NCI-H524 (cell line): Measurements from ENCODE around the gene PRKCE.

Experiments used
- DNase-seq, 2 experiments: peaks; one replicate each; lab custom pipeline; 2025; lab: John Stamatoyannopoulos, UW

The PRKCE gene

DNA sequence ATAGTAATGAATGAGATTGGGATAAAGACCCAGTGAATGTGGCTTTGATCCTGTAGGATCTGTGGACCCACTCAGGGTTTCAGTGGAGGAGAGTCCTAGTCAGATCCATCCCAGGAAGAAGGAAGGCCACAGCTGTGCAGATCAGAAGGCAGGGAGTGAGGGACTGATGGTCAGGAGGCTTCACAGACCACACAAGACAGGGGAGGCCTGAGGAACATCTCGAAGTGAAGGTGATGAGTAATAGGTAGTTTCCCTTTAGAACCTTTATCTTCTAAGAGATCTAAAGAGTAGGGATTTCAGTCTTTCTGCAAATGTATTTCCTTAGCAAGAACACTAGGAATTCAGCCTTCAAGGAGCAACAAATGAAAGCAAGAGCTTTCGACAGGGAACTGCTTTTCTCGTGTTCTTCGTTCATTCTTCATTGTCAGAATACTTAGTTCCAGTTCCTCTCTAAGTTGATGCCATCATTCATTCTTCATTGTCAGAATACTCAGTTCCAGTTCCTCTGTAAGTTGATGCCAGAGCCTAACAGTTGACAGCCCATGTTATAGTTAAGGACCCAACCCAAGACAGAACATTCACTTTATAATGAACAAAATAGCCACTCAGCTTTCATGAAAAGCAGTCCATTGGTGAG is 495.5 kb downstream of the PRKCE start:
- no peak for DNase-seq

DNA sequence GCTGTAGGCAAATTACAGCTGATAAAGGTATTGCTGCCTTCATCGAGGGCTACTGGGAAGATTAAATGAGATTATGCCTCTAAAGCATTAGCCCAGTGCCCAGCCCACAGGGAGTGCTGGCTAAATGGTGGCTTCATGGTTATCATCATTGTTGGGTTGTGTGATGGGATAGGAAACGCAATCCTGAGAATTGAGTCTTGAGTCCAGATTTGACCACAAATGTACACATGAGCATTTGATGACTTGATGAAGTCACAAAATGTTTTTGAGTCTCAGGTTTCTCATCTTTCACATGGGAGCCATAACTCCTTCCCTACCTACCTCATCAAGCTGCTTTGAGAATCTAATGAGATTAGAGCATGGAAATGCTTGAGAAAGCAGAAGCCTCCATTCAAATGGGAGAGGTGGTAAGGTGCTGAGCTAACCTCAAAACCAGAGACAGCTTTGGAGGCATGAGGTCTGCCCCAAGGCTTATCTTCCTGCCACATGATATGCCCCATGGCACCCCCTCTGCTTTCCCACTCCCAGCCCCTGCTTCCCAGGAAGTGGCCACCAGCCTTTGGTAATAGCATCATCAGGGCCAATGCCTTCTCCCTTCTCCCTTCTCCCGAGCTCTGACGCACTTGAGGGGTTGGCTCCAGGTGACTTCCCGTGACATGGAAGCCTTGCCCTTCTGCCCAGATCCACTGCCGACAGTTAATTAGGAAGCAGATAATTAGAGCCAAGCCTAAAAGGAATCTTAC is 496.3 kb downstream of the PRKCE start:
- DNase-seq: no peak

DNA sequence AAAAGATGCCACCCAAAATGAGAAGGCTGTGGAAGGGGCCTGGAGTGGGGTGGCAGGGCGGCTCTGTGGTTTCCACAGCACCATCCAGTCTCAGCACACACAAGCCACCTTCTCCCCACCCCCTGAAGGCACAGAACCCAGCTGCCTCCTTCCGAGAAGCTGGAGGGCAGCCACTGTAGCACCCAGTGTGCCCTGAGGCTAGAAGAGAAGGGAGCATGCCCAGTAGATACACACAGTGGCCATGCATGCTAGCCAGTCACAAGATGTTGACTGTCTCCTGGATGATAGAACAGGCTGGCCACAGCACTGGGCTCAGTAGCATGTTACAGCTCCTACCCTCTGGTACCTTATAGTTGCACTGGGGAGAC is 496.9 kb downstream of the PRKCE start:
- no peak for DNase-seq

DNA sequence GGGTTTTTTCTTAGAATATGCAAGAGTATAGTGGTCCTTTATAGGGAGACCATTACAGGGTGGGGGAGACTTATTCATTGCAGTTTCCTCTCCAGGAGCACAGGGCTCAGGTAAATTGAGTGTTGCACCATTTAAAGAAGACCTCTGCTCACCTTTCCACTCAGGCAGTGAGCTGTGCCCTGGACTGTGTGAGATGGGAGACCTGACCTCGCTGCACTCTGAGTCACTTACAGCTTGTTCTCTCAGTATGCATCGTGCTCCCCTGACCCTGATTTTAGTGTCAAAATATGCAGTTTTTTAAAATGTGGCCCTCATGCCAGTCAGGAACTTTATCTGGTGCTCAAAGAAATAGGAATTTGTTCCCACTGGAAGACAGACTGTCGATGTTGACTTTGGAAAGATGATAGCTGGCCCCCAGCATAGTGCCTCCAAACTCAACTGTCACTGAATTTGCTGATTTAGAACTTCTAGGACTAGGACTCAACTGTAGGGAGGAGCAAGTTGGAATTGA is 499.0 kb downstream of the PRKCE start:
- DNase-seq: no peak

DNA sequence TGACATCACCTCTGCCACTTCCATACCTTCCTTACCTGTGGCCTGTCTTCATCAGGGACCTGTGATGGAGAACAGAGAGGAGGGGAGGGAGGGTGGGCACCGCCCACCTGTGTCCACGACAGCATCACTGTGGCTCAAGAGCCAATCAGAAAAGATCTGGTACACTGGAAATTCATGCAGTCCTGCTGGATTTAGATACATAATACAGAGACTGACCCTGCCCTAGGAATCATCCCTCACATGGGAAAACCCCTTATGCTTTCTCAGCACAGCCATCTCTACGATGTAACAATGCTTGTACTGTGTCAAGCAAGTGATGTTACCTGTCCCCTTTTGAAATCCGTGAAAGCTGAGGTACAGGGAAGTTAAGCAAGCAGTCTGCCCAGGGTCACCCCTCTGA is 500.1 kb downstream of the PRKCE start:
- no peak for DNase-seq

DNA sequence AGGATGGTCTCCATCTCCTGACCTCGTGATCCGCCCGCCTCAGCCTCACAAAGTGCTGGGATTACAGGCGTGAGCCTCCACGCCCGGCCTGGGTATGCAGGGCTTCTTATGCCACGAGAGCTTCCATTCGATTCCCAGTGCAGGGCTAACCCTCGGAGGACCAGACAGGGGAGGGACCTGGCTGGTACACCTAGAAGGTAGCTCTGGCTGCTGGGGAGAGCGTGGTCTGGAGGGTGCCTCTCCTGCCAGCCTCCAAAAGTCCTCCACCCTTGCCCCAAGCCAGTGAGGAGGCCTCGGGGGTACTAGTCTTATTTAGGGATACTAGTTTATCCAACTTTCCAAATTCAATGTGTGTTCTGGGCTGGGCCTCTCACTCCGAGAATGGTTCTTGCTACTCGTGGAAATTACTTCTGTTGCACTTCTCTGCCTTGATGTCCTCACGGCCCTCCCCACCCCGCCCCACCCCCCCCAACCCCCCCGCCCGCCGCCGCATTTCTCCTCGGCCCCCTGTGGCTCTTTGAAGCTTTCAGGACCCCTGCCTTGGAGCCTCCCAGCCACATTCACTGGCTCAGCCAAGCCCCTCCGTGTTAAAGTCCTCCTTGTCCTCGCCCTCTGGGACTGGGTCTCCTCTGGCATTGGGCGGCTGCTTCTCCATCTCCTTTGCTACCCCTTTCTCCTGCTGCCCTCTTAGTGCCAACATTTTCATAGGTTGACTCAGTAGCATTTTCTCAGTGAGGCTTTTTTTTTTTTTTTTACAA is 502.7 kb downstream of the PRKCE start:
- no peak for DNase-seq

DNA sequence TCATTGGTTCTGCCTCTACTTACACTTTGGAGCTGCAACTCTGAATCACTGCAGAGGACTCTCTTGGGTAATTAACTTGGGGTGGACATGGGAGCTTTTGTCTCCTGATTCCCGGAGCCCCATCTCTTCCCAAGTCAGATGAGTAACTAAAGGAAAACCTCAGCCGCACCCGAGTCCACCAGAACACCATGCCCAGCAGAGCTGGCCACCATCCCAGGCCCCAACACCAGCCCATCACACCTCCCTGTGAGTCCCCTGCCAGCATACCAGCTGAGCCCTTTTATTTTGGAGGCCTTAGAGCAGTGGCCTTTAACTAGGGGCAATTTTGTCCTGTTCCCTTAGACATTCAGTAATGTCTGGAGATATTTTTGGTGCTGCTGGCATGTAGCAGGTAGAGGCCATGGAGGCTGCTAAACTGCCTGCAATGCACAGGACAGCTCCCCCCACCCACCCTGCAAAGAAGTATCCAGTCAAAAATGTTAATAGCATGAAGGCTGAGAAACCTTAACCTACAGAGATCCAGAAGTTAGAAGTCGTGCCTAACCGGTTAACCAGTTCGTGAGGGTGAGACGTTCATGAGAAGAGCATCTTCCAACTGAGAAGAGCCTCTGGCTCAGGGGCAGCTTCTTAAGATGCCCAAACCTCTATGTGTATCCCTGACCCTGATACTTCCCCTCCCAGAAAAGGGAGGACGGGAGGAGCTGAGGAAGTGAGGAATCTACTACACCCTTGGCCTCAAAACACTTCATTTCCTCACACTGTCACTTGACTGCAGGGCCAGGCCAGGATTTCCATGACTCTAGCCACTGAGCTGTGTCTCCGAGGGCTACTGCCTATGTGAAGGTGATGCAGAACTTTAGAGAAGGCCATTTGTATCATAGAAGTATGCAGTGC is 505.8 kb downstream of the PRKCE start:
- no peak for DNase-seq

DNA sequence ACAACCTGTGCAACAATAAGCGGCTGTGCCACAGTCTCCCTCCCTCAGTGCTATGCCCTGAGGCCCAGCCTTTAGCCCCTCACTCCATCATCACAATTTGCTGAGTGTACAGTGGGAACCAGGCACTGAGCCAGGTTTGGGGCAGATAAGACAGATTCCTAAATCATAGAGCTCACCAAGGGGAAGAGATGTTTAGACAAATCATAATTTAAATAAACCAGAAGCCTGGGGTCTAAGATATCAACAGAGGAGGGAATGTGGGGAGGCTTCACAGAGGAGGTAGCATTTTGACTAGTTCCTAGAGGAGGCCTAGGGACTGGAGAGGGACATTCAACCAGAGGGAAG is 506.5 kb downstream of the PRKCE start:
- DNase-seq: no peak

DNA sequence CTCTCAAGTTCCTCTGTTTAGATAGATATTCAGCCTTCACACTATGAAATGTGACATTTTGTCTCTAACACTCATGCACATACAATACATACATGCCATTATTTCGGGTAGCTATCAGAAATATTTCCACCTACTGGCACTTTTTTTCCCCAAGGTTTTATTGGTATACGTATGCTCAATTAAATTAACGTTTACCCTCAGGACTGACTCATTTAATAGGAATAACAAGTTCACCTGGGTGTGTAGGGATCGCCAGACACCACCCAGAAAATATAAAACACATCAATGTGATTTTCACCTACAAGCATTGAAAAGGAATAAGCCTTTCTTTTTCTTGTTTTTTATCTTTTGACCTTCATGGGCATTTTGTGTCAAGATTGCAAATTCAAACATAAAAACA is 507.2 kb downstream of the PRKCE start:
- no peak for DNase-seq

DNA sequence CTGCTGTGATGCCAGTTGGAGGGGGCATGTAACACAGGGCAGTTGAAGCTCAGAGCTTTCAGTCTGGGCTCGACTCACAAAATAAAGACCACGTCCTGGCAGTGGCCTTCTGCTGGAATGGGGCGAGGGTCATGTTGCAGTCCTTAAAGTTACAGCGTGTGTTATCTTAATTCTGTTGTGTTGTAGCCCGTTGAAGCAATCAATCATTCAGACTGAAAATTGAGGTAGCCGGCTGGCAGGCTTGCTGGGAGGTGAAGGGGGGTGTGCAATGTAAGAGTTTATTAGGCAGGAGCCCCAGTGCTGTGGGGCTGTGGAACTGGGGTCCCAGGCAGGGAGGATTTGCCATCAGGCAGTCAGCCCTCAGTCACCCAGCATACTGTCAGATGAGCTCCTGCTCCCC is 508.9 kb downstream of the PRKCE start:
- DNase-seq: no peak

DNA sequence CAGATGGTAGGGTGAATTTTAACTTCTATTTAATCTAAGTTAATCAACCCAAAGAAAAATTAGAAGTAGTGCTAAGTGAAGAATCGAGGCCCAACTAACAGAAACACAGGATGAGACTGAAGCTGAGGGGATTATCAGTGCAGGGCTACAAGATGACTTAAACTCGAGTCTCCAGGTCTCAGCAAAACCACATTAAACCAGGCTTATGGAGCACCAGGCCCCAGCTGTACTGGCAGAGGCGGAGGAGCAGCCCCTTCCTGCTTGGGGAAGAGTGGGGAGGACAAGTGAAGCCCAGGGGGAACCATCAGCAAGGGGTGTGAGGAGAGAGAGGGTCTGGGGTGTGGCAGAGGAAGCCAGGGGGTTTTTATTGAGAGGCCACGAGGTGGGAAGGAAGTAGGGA is 509.8 kb downstream of the PRKCE start:
- no peak for DNase-seq

DNA sequence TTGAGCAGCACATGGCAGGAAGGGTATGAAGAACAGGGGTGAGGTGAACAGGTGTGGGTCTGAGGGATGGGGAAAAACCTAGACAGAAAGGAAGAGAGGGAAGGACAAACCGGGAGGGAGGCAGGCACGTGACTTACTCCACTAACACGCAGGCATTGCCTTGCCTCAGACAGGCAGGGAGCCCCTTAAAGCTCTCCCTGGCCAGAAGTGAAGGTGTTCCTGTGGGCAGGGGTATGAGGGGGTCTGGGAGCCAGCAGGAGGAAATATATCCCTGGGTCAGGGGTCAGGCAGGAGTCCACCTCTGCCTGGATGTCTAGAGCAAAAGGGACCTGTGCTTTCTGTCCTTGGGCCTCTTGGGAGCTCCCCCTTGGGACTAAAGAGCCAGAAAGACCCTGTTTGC is 510.4 kb downstream of the PRKCE start:
- no peak for DNase-seq

DNA sequence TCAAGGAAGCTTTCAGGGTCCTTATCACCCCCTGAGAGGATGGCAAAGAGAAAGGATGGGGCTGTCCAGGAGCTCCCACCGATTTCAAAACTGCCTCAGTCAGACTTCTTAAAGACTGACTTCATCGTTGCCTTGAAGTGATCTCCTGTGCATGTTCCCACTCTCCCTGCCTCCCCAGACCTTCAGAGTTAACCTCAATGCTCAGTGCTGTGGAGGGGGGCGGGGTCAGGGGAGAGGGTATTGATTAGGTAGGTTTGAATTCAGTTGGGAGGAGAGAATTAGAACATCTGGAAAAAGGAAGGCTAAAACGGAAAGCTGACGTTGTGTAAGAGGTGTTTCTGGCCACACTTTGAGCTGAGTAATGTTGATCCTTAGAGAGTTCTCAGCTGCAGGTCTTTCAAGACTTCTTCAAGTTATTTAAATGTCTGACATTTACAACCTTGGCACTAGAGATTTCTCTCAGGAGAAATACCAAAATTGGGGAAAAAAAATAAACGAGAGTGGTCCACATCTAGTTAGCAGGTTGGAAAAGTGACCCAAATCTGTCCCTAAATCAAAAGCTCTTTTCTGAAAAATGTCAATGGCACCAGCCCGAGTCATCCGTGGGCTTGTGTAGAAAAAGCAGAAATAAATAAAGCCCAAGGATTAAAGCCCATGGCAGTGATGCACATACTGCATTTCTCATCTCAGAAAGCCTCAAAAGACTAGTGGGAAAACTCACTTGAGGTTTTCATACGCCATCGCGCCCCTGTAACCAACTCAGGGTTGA is 511.0 kb downstream of the PRKCE start:
- DNase-seq: no peak

DNA sequence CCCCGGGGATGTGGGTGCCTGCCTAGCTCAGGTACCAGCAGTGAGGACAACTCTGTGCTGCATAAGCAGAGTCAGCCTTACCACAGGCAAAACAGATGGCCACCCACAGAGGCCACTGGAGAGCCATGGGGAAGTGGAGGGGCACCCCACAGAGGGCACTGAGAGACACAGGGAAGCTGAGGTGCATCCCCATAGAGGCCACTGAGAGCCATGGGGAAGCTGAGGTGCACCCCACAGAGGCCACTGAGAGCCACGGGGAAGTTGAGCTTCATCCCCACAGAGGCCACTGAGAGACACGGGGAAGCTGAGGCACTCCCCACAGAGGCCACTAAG is 511.6 kb downstream of the PRKCE start:
- no peak for DNase-seq

DNA sequence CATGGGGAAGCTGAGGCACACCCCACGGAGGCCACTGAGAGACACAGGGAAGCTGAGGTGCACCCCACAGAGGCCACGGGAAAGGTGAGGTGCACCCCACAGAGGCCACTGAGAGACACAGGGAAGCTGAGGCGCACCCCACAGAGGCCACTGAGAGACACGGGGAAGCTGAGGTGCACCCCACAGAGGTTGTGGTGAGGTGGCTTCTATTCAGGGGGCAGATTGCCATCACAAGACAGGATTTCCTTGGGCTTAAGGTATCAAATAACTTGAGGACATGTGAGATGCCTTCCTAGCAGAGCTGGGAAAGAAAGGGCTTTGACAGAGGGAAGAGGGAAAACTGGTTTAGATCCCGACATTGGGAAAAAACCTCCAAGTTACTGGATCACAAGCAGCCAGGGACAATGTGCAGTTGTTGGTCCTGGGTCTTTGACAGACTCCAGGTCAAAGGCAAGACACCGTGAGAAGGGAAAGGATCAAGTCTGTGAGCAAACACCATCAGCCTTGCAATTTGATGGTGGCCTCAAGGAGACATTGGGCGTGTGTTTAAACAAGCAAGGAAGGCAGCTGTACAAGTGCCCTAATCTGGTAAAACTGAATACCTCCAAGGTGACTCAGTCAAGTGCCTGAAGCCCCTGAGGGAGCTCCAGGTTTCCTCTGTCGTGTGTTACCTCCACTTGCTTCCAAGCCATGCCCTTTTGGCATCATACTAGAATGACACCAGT is 512.5 kb downstream of the PRKCE start:
- no peak for DNase-seq

DNA sequence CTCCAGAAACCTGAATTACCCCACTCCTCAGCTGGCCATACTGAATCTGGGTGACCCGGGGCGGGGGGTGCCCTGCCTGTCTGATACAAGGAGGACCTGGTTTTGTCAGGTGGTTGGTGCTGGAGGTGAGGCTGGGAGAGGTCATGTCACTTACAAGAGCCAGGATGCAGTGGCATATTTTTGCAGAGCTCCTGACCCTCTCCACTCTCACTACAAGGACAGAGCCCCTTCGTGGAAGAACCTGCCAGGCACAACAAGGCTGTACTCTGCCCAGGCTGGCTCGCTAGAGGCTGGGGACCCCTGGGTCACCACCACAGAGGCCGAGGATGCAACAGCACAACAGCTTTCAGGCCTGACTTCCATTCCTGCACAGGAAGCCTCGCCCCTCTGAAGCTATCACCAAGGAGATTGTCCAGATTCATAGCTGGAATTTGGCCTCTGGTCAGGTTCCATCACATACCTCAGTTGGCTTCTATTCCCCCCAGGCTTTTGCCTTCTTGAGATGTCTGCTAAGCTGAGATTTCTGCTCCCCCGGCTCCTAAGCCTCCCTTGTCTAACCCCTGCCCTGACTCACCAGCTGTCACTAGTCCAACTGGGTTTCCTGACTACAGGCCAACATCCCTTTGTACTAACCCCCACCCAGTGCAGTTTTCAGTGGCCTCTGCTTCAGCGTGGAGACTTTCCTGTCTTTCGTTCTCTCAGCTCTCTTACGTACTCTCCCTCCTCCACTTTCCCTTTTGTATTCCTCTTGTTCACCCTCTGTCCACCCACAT is 513.2 kb downstream of the PRKCE start:
- DNase-seq: peak in 1 of 2 experiments; percentile 41

DNA sequence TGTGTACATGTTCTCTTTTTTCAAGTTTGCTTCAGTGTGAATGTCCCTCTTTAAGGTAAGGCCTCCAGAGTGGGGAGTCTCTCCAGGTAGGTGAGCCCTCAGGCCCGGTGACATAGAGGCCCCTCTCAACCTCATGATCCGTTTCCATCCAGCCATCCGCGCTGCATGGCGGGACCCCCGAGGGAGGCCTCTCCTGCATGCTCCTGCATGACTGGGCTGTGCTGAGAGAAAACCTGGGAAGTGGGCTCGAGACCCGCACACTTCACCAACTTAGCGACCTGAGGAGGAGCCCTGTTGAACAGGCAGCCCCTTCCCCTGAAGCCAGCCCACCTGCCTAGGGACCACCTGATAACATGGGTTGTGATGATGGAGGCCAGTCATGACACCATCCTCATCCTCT is 514.4 kb downstream of the PRKCE start:
- no peak for DNase-seq

DNA sequence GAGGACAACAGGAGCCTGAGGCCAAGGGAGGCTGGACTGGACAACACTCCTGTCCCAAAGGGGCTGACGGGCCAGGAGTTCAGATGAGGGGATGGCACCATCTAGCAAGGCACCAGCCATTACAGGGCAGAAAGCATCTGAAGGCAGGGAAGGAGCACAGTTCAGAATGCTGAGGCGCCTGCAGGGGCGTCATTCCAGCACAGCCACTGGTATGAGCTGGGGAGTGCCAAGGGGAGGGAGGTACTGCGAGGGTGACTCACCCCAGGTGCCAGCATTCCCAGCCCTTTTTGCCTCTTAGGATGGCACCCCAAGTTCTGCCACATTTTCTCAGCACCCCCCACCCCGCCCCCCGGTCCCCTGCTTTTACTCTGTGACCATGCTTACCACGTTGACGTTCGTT is 515.9 kb downstream of the PRKCE start:
- DNase-seq: no peak

DNA sequence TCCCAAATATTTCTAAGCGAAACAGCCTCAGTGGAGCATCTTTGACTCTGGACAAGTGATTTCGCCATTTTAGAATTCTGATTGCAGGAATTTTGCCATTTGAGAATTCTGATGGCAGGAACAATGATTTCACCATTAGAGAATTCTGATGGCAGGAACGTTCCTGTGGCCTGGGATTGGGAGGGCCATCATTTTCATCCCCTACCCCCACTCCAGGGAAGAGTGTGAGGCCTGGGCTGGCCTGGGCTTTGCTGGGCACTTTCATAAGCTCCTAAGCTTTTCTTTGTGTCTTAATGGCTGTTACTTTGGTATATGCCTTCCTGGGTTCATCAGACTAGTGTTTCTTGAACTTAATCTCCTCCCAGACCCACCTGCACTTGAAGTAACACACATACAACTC is 516.4 kb downstream of the PRKCE start:
- DNase-seq: no peak

DNA sequence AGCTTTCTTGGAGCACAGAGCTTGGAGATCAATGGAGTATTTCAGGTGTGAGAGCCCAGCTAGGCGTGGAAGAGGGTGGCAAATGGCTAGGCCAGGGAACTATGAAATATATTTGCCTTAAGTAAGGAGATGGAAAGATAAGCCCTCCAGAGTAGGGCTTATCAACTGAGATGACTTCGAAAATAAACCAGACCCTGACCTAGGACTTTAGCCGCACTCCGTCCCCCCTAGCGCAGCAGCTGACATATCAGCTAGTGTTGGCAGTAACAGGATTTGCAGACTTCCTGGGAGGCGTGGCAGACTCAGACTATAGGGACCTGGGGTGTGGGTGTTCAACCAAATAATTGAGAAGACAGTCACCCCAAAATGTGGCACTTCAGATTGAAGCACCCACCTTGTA is 518.0 kb downstream of the PRKCE start:
- DNase-seq: no peak
